ENCODE results near the gene S100A7A. TPM values are rescaled to one million over a fixed set of nuclear protein-coding genes. Genes with fewer than 3 reads are reported as not detected.
"Not testable (repeated sequence)": the region's sequence is repeated elsewhere in the genome, so short reads cannot be mapped to it uniquely, and the experiment has no call there.

The S100A7A gene
- total and polyA plus RNA-seq, 2 donors from 2014 or later: not detected

DNA sequence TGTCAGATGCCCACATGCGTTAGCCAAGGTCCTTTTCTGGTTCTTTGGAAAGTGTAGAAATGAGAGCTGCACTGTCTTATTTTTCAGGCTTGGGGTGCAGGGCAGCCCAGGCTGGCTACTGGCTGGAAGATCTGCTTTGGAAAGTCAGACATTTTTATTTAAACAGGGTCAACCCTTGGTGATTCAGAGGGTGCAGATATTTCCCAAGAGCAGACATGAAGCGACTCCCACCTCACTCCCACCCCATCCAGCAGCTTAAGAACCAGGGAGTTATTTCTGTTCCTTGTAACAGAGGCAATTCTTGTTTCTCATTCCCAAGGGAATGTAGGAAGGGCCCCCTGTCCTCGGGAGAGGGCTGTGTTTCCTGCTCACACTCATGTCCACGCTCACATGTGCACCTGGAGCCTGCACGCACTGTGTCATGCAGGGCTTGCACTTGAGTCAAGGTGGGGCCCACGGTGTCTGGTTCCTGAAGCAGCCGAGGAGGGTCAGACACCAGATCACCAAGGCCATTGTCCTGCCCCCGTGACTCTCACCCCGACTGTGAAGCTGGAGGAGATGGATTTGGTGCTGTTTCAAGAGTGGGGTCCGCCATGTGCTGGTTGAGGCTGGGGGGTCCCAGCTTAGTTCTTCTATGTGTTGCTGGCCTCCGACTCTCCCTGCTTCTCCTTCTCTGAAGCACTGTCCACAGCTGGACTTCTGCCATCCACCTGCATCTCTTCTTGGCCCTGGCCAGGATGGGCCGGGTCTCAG lies 992 bp downstream of the S100A7A start:
- no peak for FAIRE-seq
- TF ChIP-seq, protein P1, sequence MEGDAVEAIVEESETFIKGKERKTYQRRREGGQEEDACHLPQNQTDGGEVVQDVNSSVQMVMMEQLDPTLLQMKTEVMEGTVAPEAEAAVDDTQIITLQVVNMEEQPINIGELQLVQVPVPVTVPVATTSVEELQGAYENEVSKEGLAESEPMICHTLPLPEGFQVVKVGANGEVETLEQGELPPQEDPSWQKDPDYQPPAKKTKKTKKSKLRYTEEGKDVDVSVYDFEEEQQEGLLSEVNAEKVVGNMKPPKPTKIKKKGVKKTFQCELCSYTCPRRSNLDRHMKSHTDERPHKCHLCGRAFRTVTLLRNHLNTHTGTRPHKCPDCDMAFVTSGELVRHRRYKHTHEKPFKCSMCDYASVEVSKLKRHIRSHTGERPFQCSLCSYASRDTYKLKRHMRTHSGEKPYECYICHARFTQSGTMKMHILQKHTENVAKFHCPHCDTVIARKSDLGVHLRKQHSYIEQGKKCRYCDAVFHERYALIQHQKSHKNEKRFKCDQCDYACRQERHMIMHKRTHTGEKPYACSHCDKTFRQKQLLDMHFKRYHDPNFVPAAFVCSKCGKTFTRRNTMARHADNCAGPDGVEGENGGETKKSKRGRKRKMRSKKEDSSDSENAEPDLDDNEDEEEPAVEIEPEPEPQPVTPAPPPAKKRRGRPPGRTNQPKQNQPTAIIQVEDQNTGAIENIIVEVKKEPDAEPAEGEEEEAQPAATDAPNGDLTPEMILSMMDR (IDR thresholded peaks at IDR 0.05; ENCODE audit: borderline replicate concordance, extremely low read depth, insufficient read depth): no peak
- Histone ChIP-seq H3K9me3 (ENCODE audit: control insufficient read depth in 2 of 3, insufficient read depth in 1 of 3, low read length in 3 of 3) (no peaks in the 10 kb centered on the region), H3K27ac (ENCODE audit: low read depth in 2 of 2, low read length in 2 of 2) (no peak overlapping the region), H3K36me3 (ENCODE audit: control insufficient read depth in 2 of 3, insufficient read depth in 3 of 3, low read length in 3 of 3) (no peaks in the 10 kb centered on the region), H3K4me1 (ENCODE audit: control insufficient read depth in 2 of 3, insufficient read depth in 2 of 3, low read depth in 1 of 3, low read length in 3 of 3) (no peaks in the 10 kb centered on the region), H3K9ac (ENCODE audit: low read length in 3 of 3) (no peak overlapping the region), H3K27me3 (ENCODE audit: control insufficient read depth, insufficient read depth, low read length) (no peaks in the 10 kb centered on the region), H3K4me3 (ENCODE audit: low read length in 3 of 3) (no peak overlapping the region)
- intact Hi-C loops (cut with DNase I): no loop called here
- DNase-seq: no peak

DNA sequence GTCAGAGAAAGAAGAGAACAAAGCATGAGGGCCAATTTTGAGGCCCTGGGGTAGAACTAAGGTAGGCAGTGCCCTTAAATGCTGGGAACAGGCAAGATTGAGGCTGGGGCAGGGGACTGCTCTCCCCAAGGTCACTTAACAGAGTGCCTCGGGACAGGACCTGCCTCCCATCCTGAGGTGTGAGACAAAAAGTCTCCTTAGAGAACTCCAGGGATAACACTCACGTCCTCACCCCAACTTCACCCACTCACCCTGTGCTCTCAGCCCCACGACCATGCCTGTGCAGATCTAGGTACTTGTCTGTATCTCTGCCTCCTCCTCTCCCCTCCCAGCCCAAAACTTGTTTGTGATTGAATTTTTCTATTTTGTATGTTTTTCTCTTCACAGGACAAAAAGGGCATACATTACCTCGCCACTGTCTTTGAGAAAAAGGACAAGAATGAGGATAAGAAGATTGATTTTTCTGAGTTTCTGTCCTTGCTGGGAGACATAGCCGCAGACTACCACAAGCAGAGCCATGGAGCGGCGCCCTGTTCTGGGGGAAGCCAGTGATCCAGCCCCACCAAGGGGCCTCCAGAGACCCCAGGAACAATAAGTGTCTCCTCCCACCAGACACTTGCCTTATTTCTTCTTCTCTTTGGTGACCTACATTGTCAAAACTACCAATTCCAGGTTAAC lies 2.6 kb downstream of the S100A7A start:
- H3K4me1 ChIP-seq (ENCODE audit: control insufficient read depth in 2 of 3, insufficient read depth in 2 of 3, low read depth in 1 of 3, low read length in 3 of 3); DNase-seq; H3K4me3 ChIP-seq (ENCODE audit: low read length in 3 of 3); H3K9me3 ChIP-seq (ENCODE audit: control insufficient read depth in 2 of 3, insufficient read depth in 1 of 3, low read length in 3 of 3); H3K36me3 ChIP-seq (ENCODE audit: control insufficient read depth in 2 of 3, insufficient read depth in 3 of 3, low read length in 3 of 3); H3K9ac ChIP-seq (ENCODE audit: low read length in 3 of 3); intact Hi-C loops (cut with DNase I); H3K27me3 ChIP-seq (ENCODE audit: control insufficient read depth, insufficient read depth, low read length); H3K27ac ChIP-seq (ENCODE audit: low read depth in 2 of 2, low read length in 2 of 2); FAIRE-seq: not testable (repeated sequence)

DNA sequence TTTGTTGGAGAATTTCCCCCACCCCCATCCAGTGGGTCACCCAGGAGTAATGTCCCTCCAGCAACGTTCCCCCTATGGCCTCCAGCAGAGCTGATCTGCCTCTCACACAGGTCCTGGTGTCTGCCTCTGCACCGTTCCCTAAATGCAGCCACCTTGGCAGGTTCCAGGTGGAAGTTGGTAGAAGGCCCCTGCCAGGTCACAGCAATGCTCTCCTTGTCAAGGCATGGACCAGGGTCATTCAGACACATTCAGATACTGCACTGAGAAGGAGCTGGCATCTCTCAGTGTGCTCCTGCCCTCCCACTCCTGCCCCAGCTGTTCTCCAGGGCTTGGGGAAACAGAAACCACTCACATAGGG lies 3.1 kb downstream of the S100A7A start:
- intact Hi-C loops (cut with DNase I); FAIRE-seq; DNase-seq; H3K4me3 ChIP-seq (ENCODE audit: low read length in 3 of 3); H3K9ac ChIP-seq (ENCODE audit: low read length in 3 of 3); H3K4me1 ChIP-seq (ENCODE audit: control insufficient read depth in 2 of 3, insufficient read depth in 2 of 3, low read depth in 1 of 3, low read length in 3 of 3); H3K36me3 ChIP-seq (ENCODE audit: control insufficient read depth in 2 of 3, insufficient read depth in 3 of 3, low read length in 3 of 3); H3K27ac ChIP-seq (ENCODE audit: low read depth in 2 of 2, low read length in 2 of 2); H3K27me3 ChIP-seq (ENCODE audit: control insufficient read depth, insufficient read depth, low read length); H3K9me3 ChIP-seq (ENCODE audit: control insufficient read depth in 2 of 3, insufficient read depth in 1 of 3, low read length in 3 of 3): not testable (repeated sequence)

DNA sequence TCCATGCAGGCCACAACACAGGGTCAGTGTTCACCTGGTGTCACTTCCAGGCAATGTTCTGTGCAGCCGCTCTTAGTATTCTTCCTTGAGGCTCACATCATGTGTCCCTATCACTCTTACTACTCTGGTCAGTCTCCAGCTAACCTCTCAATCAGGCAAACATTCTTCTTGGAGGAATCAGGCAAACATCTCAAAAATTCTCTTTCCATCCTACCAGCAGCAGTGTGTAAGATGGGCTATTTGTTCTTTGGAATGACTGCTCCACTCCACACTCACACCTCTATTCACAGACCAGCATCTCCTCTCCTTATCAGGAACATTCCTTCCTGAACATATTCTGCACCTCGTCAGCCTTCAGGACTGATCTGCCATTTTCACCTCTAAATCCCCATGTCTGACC lies 4.0 kb downstream of the S100A7A start:
- Histone ChIP-seq H3K27ac (ENCODE audit: low read depth in 2 of 2, low read length in 2 of 2) (no peak overlapping the region), H3K36me3 (ENCODE audit: control insufficient read depth in 2 of 3, insufficient read depth in 3 of 3, low read length in 3 of 3) (no peaks in the 10 kb centered on the region), H3K9me3 (ENCODE audit: control insufficient read depth in 2 of 3, insufficient read depth in 1 of 3, low read length in 3 of 3) (no peaks in the 10 kb centered on the region), H3K4me1 (ENCODE audit: control insufficient read depth in 2 of 3, insufficient read depth in 2 of 3, low read depth in 1 of 3, low read length in 3 of 3) (no peaks in the 10 kb centered on the region), H3K27me3 (ENCODE audit: control insufficient read depth, insufficient read depth, low read length) (no peaks in the 10 kb centered on the region), H3K9ac (ENCODE audit: low read length in 3 of 3) (no peak overlapping the region), H3K4me3 (ENCODE audit: low read length in 3 of 3) (no peak overlapping the region)
- intact Hi-C loops (cut with DNase I): no loop called here
- FAIRE-seq (no peak), DNase-seq (no peak)
- TF ChIP-seq, protein P1 (IDR thresholded peaks at IDR 0.05; ENCODE audit: borderline replicate concordance, extremely low read depth, insufficient read depth): no peak
